Measurements from ENCODE around the gene MOGAT3. TPM values are rescaled to one million over a fixed set of nuclear protein-coding genes. Genes with fewer than 3 reads are reported as not detected.

The MOGAT3 gene
- total and polyA plus RNA-seq, 5 donors from 2014 or later = not detected

DNA sequence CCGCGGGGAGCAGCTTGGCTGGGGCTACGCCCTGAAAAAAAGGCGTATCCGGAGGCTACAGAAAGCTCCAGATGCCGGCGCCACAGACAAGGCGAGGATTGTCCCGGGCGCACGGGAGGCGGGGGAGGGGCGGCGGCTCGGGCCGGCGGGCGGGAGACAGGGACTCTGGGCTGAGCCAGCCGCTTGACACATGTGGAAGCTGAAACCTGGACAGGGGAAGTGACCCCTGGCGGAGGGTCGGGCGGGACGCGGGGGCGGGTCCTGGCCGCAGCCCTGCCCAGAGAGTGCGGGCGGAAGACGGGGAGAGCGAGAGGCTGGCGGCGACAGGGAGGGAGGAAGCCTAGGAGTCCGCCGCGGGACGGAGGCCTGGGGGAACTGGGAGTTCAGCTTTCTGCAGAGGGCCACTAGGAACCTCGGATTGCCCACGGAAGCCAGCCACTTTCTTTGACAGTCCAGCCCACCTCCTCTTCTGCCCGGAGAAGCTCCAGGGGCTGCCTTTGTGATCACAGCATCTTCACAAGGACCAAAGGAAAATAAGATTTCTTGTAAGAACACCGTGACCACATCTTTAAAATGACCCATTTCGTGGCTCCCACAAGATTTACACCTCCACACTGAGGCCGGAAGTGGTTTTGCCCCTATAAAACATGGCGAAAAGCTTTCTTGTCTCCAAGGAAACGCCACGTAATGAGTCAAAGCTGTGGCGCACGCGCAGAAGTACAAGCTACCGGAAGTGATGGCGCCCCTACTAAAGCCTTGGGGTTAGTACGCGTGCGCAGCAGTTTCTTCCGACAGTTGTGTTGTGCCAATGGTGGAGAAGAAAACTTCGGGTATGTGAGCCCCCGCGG lies 16.8 kb upstream of the MOGAT3 start, which contains the start of the genes PLOD3 and ZNHIT1:
PLOD3 (minus strand) TSS at position 194 of the 848 bp plus-strand sequence. CDS start 307 bp downstream, outside the sequence.
ZNHIT1 (plus strand) TSS at position 778 of the 848 bp plus-strand sequence; CDS start at position 809, 31 bp downstream.
- Histone ChIP-seq H3K27ac (ENCODE audit: insufficient read depth, low read length, poor library complexity, severe bottlenecking) (peak within 1 kb of the TSS; percentile 82), H3K4me3 (ENCODE audit: low read depth, low read length) (peak within 1 kb of the TSS; percentile 93), H3K36me3 (ENCODE audit: control insufficient read depth, insufficient read depth, low read length) (peaks cover 13% of the 10 kb centered on the region), H3K9me3 (ENCODE audit: control insufficient read depth in 2 of 2, low read length in 2 of 2) (no peaks in the 10 kb centered on the region), H3K4me1 (ENCODE audit: control insufficient read depth, insufficient read depth, low read length, poor library complexity, severe bottlenecking) (peaks cover 38% of the 10 kb centered on the region), H3K27me3 (ENCODE audit: control insufficient read depth, insufficient read depth, low read length) (no peaks in the 10 kb centered on the region)
- Mint-ChIP-seq H3K27me3 (no peaks in the 10 kb centered on the region), H3K9me3 (no peaks in the 10 kb centered on the region), H3K4me1 (peaks cover 5 to 53% (median 21%) of the 10 kb centered on the region in 4 donors), H3K36me3 (peaks cover 5% of the 10 kb centered on the region), H3K4me3 (peak within 1 kb of the TSS; percentile 93 to 97 (median 96)), H3K27ac (peak within 1 kb of the TSS; percentile 79 to 99 (median 98))
- peak; percentile 93 to 98 (median 96) for DNase-seq
- peak; percentile 67 to 76 for ATAC-seq (ENCODE audit: low read depth in 2 of 2)

DNA sequence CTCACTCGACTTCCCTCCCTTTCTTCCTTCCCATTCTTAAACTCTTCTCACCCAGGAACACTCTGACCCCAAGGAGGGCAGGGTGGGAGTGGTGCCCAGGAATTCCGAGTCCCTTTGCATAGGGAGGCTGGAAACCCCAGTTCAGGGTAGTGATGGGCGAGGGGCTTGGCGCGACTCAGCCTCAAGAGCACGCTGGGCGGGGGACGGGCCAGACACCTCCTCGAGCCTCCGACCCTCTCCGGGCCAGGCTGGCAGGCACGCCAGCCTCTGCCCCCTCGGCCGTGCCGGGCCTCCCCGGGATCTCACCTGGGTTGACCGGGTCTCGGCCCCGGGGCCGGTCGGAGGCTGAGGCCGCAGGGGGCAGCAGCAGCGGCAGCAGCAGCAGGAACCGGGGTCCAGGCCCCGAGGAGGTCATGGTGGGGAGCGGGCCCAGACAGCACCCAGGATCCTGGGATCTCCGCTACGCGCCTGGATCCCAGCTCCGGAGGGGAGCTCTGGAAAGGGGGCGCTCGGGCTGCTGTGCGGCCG lies 16.1 kb upstream of the MOGAT3 start:
- peaks cover 38% of the 10 kb centered on the region for H3K4me1 ChIP-seq (ENCODE audit: control insufficient read depth, insufficient read depth, low read length, poor library complexity, severe bottlenecking)
- Mint-ChIP-seq H3K9me3 (no peaks in the 10 kb centered on the region), H3K27ac (peak overlapping the region in 2 of 3 donors; percentile 74 to 98), H3K27me3 (no peaks in the 10 kb centered on the region), H3K4me1 (peaks cover 5 to 50% (median 21%) of the 10 kb centered on the region in 4 donors), H3K36me3 (peaks cover 5% of the 10 kb centered on the region), H3K4me3 (peak overlapping the region; percentile 93 to 97 (median 96))
- H3K27me3 ChIP-seq (ENCODE audit: control insufficient read depth, insufficient read depth, low read length) = no peaks in the 10 kb centered on the region
- peak overlapping the region; percentile 55 for H3K4me3 ChIP-seq (ENCODE audit: low read depth, low read length)
- peak in 1 of 3 donors; percentile 19 for DNase-seq
- ATAC-seq (ENCODE audit: low read depth in 2 of 2) = no peak
- no peaks in the 10 kb centered on the region for H3K9me3 ChIP-seq (ENCODE audit: control insufficient read depth in 2 of 2, low read length in 2 of 2)
- peaks cover 9% of the 10 kb centered on the region for H3K36me3 ChIP-seq (ENCODE audit: control insufficient read depth, insufficient read depth, low read length)
- peak overlapping the region; percentile 82 for H3K27ac ChIP-seq (ENCODE audit: insufficient read depth, low read length, poor library complexity, severe bottlenecking)

DNA sequence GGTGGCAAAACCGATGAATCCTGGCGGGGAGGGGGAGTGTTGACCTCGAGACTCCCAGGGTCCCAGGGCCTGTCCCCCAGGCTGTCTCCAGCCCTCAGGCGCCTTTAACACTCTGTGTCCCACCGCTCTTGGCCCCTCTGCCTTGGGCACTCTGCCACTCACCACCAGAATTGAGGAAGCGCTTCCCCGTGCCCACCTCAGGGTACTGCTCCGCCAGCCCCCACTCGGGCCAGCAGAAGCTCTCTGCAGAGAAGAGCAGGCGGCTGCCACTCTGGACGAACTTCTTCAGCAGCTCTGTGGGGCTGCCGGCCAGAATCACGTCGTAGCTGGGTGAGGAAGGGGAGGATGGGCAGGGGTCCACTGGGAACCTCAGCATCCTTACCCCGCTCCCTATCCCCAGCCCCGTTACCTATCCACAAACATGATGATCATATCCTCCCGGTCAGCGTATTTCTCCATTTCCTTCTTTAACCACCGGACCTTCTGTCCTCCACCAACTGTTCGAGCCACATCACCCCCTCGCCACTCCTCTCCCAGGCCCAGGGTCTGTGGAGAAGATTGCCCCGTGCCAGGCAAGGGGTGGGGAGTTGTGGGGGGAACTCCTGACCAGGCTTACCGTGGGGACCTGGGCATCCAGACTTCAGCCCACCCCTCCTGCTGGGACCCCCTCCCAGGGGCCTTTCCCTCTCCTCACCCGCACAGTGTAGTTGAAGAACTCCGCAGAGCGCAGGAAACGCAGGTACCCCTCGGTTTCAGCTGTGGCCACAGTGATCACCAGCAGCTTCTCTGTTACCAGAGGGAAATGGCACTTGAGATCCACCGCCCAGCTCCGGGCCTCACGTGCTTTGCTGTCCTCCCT lies 15.4 kb upstream of the MOGAT3 start:
- Histone ChIP-seq H3K4me3 (ENCODE audit: low read depth, low read length) (peak overlapping the region; percentile 55), H3K4me1 (ENCODE audit: control insufficient read depth, insufficient read depth, low read length, poor library complexity, severe bottlenecking) (peaks cover 38% of the 10 kb centered on the region), H3K36me3 (ENCODE audit: control insufficient read depth, insufficient read depth, low read length) (peaks cover 9% of the 10 kb centered on the region), H3K27me3 (ENCODE audit: control insufficient read depth, insufficient read depth, low read length) (no peaks in the 10 kb centered on the region), H3K27ac (ENCODE audit: insufficient read depth, low read length, poor library complexity, severe bottlenecking) (peak overlapping the region; percentile 82), H3K9me3 (ENCODE audit: control insufficient read depth in 2 of 2, low read length in 2 of 2) (no peaks in the 10 kb centered on the region)
- ATAC-seq (ENCODE audit: low read depth in 2 of 2) = no peak
- Mint-ChIP-seq H3K36me3 (peaks cover 5% of the 10 kb centered on the region), H3K4me3 (peak overlapping the region; percentile 83 to 97 (median 95)), H3K4me1 (peaks cover 5 to 43% (median 19%) of the 10 kb centered on the region in 4 donors), H3K9me3 (no peaks in the 10 kb centered on the region), H3K27me3 (no peaks in the 10 kb centered on the region), H3K27ac (peak overlapping the region in 2 of 3 donors; percentile 74 to 91)
- peak in 1 of 3 donors; percentile 22 for DNase-seq

DNA sequence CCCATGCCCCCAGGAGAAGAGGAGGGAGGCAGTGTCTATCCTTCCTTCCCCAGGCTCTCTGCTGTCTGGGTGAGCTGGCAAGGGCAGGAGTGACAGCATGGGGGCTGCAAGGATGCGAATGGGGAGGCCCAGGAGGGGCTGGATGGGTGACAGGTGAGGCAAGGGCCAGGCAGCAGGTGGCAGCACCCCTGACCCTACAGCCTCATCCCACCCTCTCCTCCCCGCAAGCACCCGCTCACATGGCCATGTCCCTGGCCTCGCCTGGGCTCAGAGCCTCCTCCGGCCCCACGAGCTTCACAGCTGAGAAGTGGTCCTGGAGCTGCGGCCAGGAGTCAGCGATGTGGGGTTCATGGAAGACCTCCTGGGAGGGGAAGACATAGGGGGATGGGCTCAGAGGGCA lies 11.2 kb upstream of the MOGAT3 start:
- peaks cover 0 to 11% (median 3%) of the 10 kb centered on the region in 4 donors for H3K4me1 Mint-ChIP-seq
- ATAC-seq (ENCODE audit: low read depth in 2 of 2) (no peak), DNase-seq (no peak)
- Histone ChIP-seq H3K36me3 (ENCODE audit: control insufficient read depth, insufficient read depth, low read length) (peaks cover 9% of the 10 kb centered on the region), H3K27ac (ENCODE audit: insufficient read depth, low read length, poor library complexity, severe bottlenecking) (no peak overlapping the region), H3K4me1 (ENCODE audit: control insufficient read depth, insufficient read depth, low read length, poor library complexity, severe bottlenecking) (peaks cover 11% of the 10 kb centered on the region), H3K27me3 (ENCODE audit: control insufficient read depth, insufficient read depth, low read length) (no peaks in the 10 kb centered on the region), H3K9me3 (ENCODE audit: control insufficient read depth in 2 of 2, low read length in 2 of 2) (no peaks in the 10 kb centered on the region), H3K4me3 (ENCODE audit: low read depth, low read length) (no peak overlapping the region)
- no peak overlapping the region for H3K4me3 Mint-ChIP-seq
- no peaks in the 10 kb centered on the region for H3K9me3 Mint-ChIP-seq
- H3K36me3 Mint-ChIP-seq = peaks cover 8% of the 10 kb centered on the region
- peak overlapping the region in 1 of 3 donors; percentile 65 for H3K27ac Mint-ChIP-seq
- H3K27me3 Mint-ChIP-seq = no peaks in the 10 kb centered on the region

DNA sequence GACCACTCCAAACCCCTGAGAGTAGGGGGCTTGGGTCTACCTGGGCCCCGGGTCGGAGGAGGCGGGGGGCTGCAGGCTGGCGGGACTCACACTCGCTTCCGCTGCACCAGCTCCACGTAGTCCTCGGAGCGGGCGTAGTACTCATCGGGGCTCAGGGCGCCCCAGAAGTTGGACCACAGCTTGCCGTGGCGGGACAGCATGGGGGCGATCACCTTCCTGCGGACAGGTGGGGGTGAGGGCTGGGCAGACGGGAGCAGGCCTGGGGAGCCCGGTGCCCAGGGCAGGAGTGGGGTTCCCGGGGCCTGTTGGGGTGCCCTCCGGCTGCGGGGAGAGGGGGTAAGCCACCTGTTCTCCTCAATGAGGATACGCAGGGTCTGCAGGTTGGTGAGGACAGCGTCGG lies 10.7 kb upstream of the MOGAT3 start:
- H3K27ac Mint-ChIP-seq = peak overlapping the region in 1 of 3 donors; percentile 65
- no peaks in the 10 kb centered on the region for H3K27me3 Mint-ChIP-seq
- DNase-seq (no peak), ATAC-seq (ENCODE audit: low read depth in 2 of 2) (no peak)
- peaks cover 8% of the 10 kb centered on the region for H3K36me3 Mint-ChIP-seq
- H3K4me1 ChIP-seq (ENCODE audit: control insufficient read depth, insufficient read depth, low read length, poor library complexity, severe bottlenecking) = peaks cover 6% of the 10 kb centered on the region
- H3K4me3 ChIP-seq (ENCODE audit: low read depth, low read length) = no peak overlapping the region
- H3K27me3 ChIP-seq (ENCODE audit: control insufficient read depth, insufficient read depth, low read length) = no peaks in the 10 kb centered on the region
- no peaks in the 10 kb centered on the region for H3K9me3 ChIP-seq (ENCODE audit: control insufficient read depth in 2 of 2, low read length in 2 of 2)
- no peak overlapping the region for H3K27ac ChIP-seq (ENCODE audit: insufficient read depth, low read length, poor library complexity, severe bottlenecking)
- peaks cover 0 to 7% (median 1%) of the 10 kb centered on the region in 4 donors for H3K4me1 Mint-ChIP-seq
- H3K36me3 ChIP-seq (ENCODE audit: control insufficient read depth, insufficient read depth, low read length) = peaks cover 9% of the 10 kb centered on the region
- H3K4me3 Mint-ChIP-seq = no peak overlapping the region
- H3K9me3 Mint-ChIP-seq = no peaks in the 10 kb centered on the region

DNA sequence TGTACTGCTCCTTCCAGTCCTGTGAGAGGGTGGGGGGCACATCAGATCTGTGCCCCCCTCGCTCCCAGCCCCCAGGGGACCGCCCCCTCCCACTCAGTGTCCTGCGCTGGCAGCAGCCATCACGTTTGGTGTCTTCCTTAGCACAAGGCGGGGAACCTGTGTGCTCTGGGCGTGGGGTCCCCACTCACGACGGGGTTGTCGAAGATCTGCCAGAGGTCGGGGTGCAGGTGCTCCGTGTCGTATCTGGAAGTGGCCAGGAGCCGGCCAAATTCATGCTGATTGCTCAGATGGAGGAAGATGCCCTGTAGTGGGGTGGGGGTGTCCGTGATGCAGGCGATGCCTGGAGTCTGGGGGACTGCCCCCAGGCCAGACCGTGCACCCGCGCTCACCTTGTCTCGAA lies 9.3 kb upstream of the MOGAT3 start:
- Mint-ChIP-seq H3K9me3 (no peaks in the 10 kb centered on the region), H3K27ac (no peak overlapping the region), H3K36me3 (peaks cover 8% of the 10 kb centered on the region)

DNA sequence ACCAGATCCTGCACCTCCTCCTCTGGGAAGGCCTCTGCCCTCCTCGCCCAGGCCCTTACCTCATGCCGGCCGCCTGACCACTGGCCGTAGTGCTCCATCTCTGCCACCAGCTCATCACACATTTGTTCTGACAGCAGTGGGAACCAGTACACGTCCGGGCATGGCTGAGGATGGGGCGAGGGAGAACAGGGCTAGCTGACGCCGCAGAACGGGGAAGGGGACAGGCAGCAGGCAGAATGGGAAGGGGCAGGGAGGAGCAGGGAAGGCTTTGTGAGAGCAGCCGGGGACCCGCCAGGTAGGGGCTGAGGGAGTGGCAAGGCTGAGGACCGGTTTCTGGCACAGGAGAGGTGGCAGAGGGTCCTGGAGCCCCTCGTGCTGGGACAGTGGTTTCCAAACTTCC lies 8.0 kb upstream of the MOGAT3 start:
- no peaks in the 10 kb centered on the region for H3K4me1 ChIP-seq (ENCODE audit: control insufficient read depth, insufficient read depth, low read length, poor library complexity, severe bottlenecking)
- H3K36me3 ChIP-seq (ENCODE audit: control insufficient read depth, insufficient read depth, low read length) = peaks cover 3% of the 10 kb centered on the region
- Mint-ChIP-seq H3K9me3 (peaks cover 0 to under 1% (median 0%) of the 10 kb centered on the region in 7 donors), H3K36me3 (peaks cover 4% of the 10 kb centered on the region), H3K4me3 (peak overlapping the region in 1 of 4 donors; percentile 27), H3K4me1 (peaks cover 0 to 6% (median under 1%) of the 10 kb centered on the region in 4 donors), H3K27ac (no peak overlapping the region), H3K27me3 (peaks cover 3% of the 10 kb centered on the region)
- no peaks in the 10 kb centered on the region for H3K27me3 ChIP-seq (ENCODE audit: control insufficient read depth, insufficient read depth, low read length)
- DNase-seq = no peak
- no peak for ATAC-seq (ENCODE audit: low read depth in 2 of 2)
- no peaks in the 10 kb centered on the region for H3K9me3 ChIP-seq (ENCODE audit: control insufficient read depth in 2 of 2, low read length in 2 of 2)
- H3K27ac ChIP-seq (ENCODE audit: insufficient read depth, low read length, poor library complexity, severe bottlenecking) = no peak overlapping the region
- no peak overlapping the region for H3K4me3 ChIP-seq (ENCODE audit: low read depth, low read length)

More for the DNA sequence above, 9.3 kb upstream of the MOGAT3 start:
- Histone ChIP-seq H3K4me3 (ENCODE audit: low read depth, low read length) (no peak overlapping the region), H3K27ac (ENCODE audit: insufficient read depth, low read length, poor library complexity, severe bottlenecking) (no peak overlapping the region), H3K4me1 (ENCODE audit: control insufficient read depth, insufficient read depth, low read length, poor library complexity, severe bottlenecking) (no peaks in the 10 kb centered on the region), H3K27me3 (ENCODE audit: control insufficient read depth, insufficient read depth, low read length) (no peaks in the 10 kb centered on the region), H3K36me3 (ENCODE audit: control insufficient read depth, insufficient read depth, low read length) (peaks cover 9% of the 10 kb centered on the region), H3K9me3 (ENCODE audit: control insufficient read depth in 2 of 2, low read length in 2 of 2) (no peaks in the 10 kb centered on the region)
- no peaks in the 10 kb centered on the region for H3K27me3 Mint-ChIP-seq
- ATAC-seq (ENCODE audit: low read depth in 2 of 2) (no peak), DNase-seq (no peak)
- H3K4me3 Mint-ChIP-seq = no peak overlapping the region
- H3K4me1 Mint-ChIP-seq = no peaks in the 10 kb centered on the region

Data from CD4-positive, CD25-positive, alpha-beta regulatory T cell (primary cell).